ENCODE data around the gene NFATC4. TPM values are rescaled to one million over a fixed set of nuclear protein-coding genes. Genes with fewer than 3 reads are reported as not detected.

Gene NFATC4
- total RNA-seq, 6 donors from 2014 or later, result 8.5 to 98.5 (median 42.1) TPM

DNA sequence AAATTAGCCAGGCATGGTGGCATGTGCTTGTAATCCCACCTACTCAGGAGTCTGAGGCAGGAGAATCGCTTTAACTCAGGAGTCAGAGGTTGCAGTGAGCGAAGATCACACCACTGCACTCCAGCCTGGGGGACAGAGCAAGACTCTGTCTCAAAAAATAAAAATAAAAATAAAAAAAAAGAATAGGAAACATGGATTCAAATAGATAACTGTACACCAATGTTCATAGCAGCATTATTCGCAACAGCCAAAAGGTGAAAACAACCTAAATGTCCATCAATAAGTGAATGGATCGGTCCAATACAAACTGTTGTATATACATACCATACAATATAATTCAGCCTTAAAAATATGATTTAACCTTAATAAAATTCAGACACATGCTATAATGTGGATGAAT, 25.1 kb upstream of the NFATC4 start:
- no peak overlapping the region for H3K27ac ChIP-seq
- no peak overlapping the region for H3K4me3 ChIP-seq
- peaks cover 10 to 21% (median 16%) of the 10 kb centered on the region in 4 donors for H3K4me1 ChIP-seq
- H3K27me3 ChIP-seq, result no peaks in the 10 kb centered on the region
- no peak for ATAC-seq (ENCODE audit: low FRiP score in 2 of 2)
- WGBS, 2 donors, result 85 to 96% methylated on average over 4 of the region's 4 CpGs
- no peaks in the 10 kb centered on the region for H3K9me3 ChIP-seq
- TF ChIP-seq CTCF (IDR thresholded peaks at IDR 0.05) (no peak), POLR2AphosphoS5 (IDR thresholded peaks at IDR 0.05) (no peak), EP300 (IDR thresholded peaks at IDR 0.05) (no peak), POLR2A (IDR thresholded peaks at IDR 0.05) (no peak)
- DNase-seq, result no peak
- H3K36me3 ChIP-seq, result peaks cover 0 to 2% (median 0%) of the 10 kb centered on the region in 4 donors

DNA sequence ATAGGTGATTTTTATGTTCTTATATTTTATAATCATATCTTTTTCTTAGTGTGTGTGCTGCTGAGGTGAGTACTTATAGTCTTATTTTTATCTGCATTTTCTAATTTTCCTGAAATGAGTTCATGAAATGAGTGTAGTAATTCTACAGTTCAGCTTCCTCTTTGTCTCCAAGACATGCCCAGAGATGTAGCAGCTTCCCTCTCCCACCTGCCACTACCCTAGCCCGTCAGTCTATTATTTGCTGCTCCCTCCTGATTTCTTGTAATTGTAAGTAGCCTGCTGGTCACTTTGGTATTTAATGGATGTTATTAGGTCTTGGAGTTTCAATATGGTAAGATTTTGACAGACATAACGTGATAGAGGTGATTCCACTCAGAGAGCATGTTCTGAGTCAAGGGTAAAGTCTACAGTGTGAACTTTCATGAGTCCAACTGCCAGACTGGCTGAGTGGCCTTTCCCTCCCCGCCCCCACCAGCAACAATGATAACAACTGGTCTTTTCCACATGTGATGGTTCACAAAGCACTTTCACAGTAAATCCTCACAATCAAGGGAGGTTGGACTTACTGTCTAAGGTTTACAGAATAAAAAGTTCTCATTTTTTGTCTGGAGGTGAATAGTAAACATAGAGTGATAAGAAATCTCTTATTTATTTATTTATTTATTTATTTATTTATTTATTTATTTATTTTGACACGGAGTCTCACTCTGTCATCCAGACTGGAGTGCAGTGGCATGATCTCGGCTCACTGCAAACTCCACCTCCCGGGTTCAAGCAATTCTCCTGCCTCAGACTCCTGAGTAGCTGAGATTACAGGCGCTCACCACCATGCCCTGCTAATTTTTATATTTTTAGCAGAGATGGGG, 24.0 kb upstream of the NFATC4 start:
- Histone ChIP-seq H3K27me3 (no peaks in the 10 kb centered on the region), H3K4me3 (no peak overlapping the region), H3K9me3 (no peaks in the 10 kb centered on the region), H3K27ac (no peak overlapping the region), H3K36me3 (no peaks in the 10 kb centered on the region), H3K4me1 (peaks cover 4 to 13% (median 8%) of the 10 kb centered on the region in 4 donors)
- DNase-seq, result no peak
- WGBS, 2 donors, result 79 to 82% methylated on average over 7 of the region's 7 CpGs
- TF ChIP-seq EP300 (IDR thresholded peaks at IDR 0.05), result no peak
- no peak for TF ChIP-seq CTCF (IDR thresholded peaks at IDR 0.05)
- no peak for TF ChIP-seq POLR2AphosphoS5 (IDR thresholded peaks at IDR 0.05)
- no peak for TF ChIP-seq POLR2A (IDR thresholded peaks at IDR 0.05)
- ATAC-seq (ENCODE audit: low FRiP score in 2 of 2), result no peak

DNA sequence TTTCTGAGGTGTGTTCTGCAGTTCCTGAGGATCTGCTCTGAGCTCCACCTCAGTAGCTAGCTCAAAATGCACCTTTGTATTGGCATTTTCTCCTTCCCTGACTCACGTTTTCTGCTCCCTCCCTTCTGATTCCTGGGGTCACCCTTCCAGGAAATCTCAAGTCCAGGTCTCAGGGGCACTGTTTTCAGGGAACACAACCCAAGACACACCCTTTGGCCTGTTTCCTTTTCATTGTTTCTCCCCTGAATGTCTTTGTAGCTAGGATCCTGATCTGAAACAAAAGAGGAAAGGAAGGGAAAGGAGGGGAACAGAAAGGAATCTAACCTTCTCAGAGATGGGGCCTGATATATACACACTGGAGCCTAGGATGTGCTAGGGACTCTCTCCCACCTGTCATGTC, 20.9 kb upstream of the NFATC4 start:
- Histone ChIP-seq H3K4me3 (no peak overlapping the region), H3K9me3 (no peaks in the 10 kb centered on the region)

DNA sequence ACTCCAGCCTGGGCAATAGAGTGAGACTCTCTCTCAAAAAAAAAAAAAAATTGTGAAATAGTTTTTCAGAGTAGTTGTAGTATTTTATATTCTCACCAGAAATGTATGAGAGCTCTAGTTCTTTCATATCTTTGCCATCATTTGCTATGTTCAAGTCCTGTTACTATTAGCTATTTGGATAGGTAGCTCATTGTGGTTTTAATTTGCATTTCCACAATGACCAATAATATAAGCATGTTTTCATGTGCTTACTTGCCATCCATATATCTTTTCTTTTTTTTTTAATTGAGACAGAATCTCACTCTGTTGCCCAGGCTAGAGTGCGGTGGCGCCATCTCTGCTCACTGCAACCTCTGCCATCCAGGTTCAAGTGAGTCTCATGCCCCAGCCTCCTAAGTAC, 19.8 kb upstream of the NFATC4 start:
- no peaks in the 10 kb centered on the region for H3K36me3 ChIP-seq
- ATAC-seq (ENCODE audit: low FRiP score in 2 of 2) (no peak), DNase-seq (no peak)
- WGBS, 2 donors, result 92 to 100% methylated on average over 2 of the region's 2 CpGs
- H3K27me3 ChIP-seq, result no peaks in the 10 kb centered on the region
- peaks cover 4 to 17% (median 10%) of the 10 kb centered on the region in 4 donors for H3K4me1 ChIP-seq
- no peaks in the 10 kb centered on the region for H3K9me3 ChIP-seq
- H3K4me3 ChIP-seq, result no peak overlapping the region
- no peak for TF ChIP-seq CTCF (IDR thresholded peaks at IDR 0.05)
- TF ChIP-seq POLR2A (IDR thresholded peaks at IDR 0.05), result no peak
- no peak for TF ChIP-seq EP300 (IDR thresholded peaks at IDR 0.05)
- no peak for TF ChIP-seq POLR2AphosphoS5 (IDR thresholded peaks at IDR 0.05)
- H3K27ac ChIP-seq, result no peak overlapping the region

More for the DNA sequence above, 20.9 kb upstream of the NFATC4 start:
- no peaks in the 10 kb centered on the region for H3K36me3 ChIP-seq
- TF ChIP-seq POLR2AphosphoS5 (IDR thresholded peaks at IDR 0.05) (no peak), CTCF (IDR thresholded peaks at IDR 0.05) (no peak), EP300 (IDR thresholded peaks at IDR 0.05) (no peak), POLR2A (IDR thresholded peaks at IDR 0.05) (no peak)
- ATAC-seq (ENCODE audit: low FRiP score in 2 of 2) (no peak), DNase-seq (no peak)
- WGBS, 2 donors, result 30 to 50% methylated on average over 1 of the region's 1 CpG
- no peaks in the 10 kb centered on the region for H3K27me3 ChIP-seq
- H3K4me1 ChIP-seq, result peaks cover 4 to 11% (median 8%) of the 10 kb centered on the region in 4 donors
- peak overlapping the region in 2 of 4 donors; percentile 38 to 59 for H3K27ac ChIP-seq

Data from upper lobe of left lung (tissue), 6 donors.